HG03064 (cell line): ENCODE measurements around the gene TMEM132A.

Source experiments
- ATAC-seq: cut with Tn5 transposase; IDR thresholded peaks from one replicate; pipeline ENCODE4 v1.9.1; 2021; ENCODE audit warnings: low read depth; ENCODE audit not compliant: unreplicated experiment

The TMEM132A gene

GRCh38 chr11:60924110-60924905 lies at the start of gene TMEM132A:
TSS of gene TMEM132A (plus strand) at chr11:60924460. CDS start at chr11:60924634, 174 bp downstream.
- ATAC-seq = no peak

- no peak for ATAC-seq
These were observed 48.7 kb upstream of the TMEM132A start for GRCh38 chr11:60875366-60876167.

GRCh38 chr11:60876168-60876485 lies 48.1 kb upstream of the TMEM132A start:
- ATAC-seq = no peak

- ATAC-seq = no peak
These were observed 45.8 kb upstream of the TMEM132A start for GRCh38 chr11:60878245-60879101.

- no peak for ATAC-seq
These were observed 45.2 kb upstream of the TMEM132A start for GRCh38 chr11:60879104-60879503.

GRCh38 chr11:60879971-60880588 lies 44.2 kb upstream of the TMEM132A start:
- ATAC-seq = no peak

- no peak for ATAC-seq
These were observed 43.5 kb upstream of the TMEM132A start for GRCh38 chr11:60880643-60881282.

GRCh38 chr11:60887556-60887955 lies 36.7 kb upstream of the TMEM132A start:
- no peak for ATAC-seq

- no peak for ATAC-seq
These were observed 34.4 kb upstream of the TMEM132A start for GRCh38 chr11:60889869-60890311.

- ATAC-seq = no peak
These were observed 33.6 kb upstream of the TMEM132A start for GRCh38 chr11:60890696-60891095.

- ATAC-seq = no peak
These were observed 33.0 kb upstream of the TMEM132A start for GRCh38 chr11:60891103-60891741.

GRCh38 chr11:60895687-60896086 lies 28.6 kb upstream of the TMEM132A start:
- ATAC-seq = no peak

GRCh38 chr11:60897496-60897895 lies 26.8 kb upstream of the TMEM132A start:
- ATAC-seq = no peak

- ATAC-seq = no peak
These were observed 25.0 kb upstream of the TMEM132A start for GRCh38 chr11:60899046-60899936.

- no peak for ATAC-seq
These were observed 24.3 kb upstream of the TMEM132A start for GRCh38 chr11:60899977-60900376.

GRCh38 chr11:60900673-60901404 lies 23.4 kb upstream of the TMEM132A start:
- no peak for ATAC-seq

- ATAC-seq = no peak
These were observed 21.6 kb upstream of the TMEM132A start for GRCh38 chr11:60902625-60903024.

- ATAC-seq = no peak
These were observed 19.2 kb upstream of the TMEM132A start for GRCh38 chr11:60905047-60905446.
